Measurements from ENCODE around the gene UQCRH.
"Not testable (repeated sequence)": the region's sequence is repeated elsewhere in the genome, so short reads cannot be mapped to it uniquely, and the experiment has no call there.

UQCRH gene

DNA sequence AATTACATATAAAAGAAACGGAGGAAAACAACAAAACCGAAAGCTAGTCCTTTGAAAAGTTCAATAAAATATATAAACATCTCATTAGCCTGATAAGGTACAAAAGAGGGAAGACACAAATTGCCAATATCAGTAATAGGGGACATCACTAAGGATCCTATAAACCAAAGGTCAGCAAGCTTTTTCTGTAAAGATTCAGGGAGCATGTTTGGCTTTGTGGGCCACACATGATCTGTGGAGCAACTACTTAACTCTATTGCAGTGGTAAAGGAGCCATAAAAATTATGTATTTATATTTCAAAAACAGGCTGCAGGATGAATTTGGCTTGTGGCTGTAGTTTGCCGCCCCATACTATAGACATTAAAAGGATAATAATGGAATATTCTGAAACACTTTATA lies 31.6 kb downstream of the UQCRH start:
- Histone ChIP-seq H3K4me3 (ENCODE audit: low read depth, low read length) (no peak overlapping the region), H3K27me3 (ENCODE audit: insufficient read depth, low read length) (no peaks in the 10 kb centered on the region), H3K27ac (ENCODE audit: low read depth, low read length) (no peak overlapping the region), H3K4me1 (ENCODE audit: control insufficient read depth, insufficient read depth, low read length, unreplicated experiment) (no peaks in the 10 kb centered on the region), H3K79me2 (ENCODE audit: control insufficient read depth, insufficient read depth, low read length, unreplicated experiment) (no peaks in the 10 kb centered on the region), H2AFZ (ENCODE audit: low read length, unreplicated experiment) (no peak overlapping the region), H3K36me3 (ENCODE audit: insufficient read depth, low read length) (no peaks in the 10 kb centered on the region)

- H3K27me3 ChIP-seq (ENCODE audit: insufficient read depth, low read length); H2AFZ ChIP-seq (ENCODE audit: low read length, unreplicated experiment); H3K4me3 ChIP-seq (ENCODE audit: low read depth, low read length); H3K36me3 ChIP-seq (ENCODE audit: insufficient read depth, low read length); H3K27ac ChIP-seq (ENCODE audit: low read depth, low read length): not testable (repeated sequence)
- Histone ChIP-seq H3K79me2 (ENCODE audit: control insufficient read depth, insufficient read depth, low read length, unreplicated experiment) (peaks cover 12% of the 10 kb centered on the region), H3K4me1 (ENCODE audit: control insufficient read depth, insufficient read depth, low read length, unreplicated experiment) (peaks cover 10% of the 10 kb centered on the region)
Measured at GRCh38 chr1:46337409-46337808, 33.9 kb downstream of the UQCRH start.

DNA sequence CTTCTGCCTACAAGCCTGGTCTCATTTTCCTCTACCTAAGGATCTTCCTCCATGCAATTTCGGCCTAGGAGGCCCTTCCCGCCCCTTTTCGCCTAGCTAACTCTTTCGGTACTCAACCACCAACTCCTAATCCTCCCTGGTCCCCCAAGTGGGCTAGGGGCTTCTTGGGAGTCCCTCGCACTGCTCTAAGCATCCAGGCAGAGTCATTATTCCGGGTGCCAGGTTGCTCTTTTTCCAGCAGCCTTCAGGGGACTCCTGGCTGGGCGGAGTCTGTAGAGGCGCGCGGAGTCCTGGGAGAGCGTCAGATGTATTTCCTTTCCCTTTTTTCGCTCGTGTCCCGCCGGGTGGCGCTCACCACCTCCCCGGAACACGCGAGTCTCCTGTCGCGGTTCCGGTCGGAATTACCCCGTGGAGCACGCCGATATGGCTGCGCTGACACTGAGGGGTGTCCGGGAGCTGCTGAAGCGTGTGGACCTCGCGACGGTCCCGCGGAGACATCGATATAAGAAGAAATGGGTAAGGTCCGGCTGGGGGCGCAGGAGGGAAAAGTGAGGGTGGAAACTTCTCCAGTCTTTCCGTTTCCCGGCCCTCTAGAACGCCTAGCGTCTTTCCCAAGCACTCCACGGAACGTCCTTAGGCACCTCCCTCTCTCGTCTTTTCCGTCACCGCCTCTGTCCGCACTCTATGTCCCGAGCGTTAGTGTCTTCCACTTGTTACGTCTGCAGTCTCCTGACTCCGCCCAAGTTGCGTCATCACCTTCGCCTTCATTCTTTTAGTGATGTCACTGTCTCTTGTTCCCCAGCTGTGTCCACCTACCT lies 37.1 kb downstream of the UQCRH start, which contains the start of gene NSUN4:
NSUN4 (plus strand) TSS at position 404 of the 818 bp plus-strand sequence; CDS start at position 424, 20 bp downstream.
- Histone ChIP-seq H3K36me3 (ENCODE audit: insufficient read depth, low read length) (no peaks in the 10 kb centered on the region), H2AFZ (ENCODE audit: low read length, unreplicated experiment) (peak within 1 kb of the TSS; percentile 85), H3K27ac (ENCODE audit: low read depth, low read length) (peak within 1 kb of the TSS; percentile 93), H3K79me2 (ENCODE audit: control insufficient read depth, insufficient read depth, low read length, unreplicated experiment) (peaks cover 19% of the 10 kb centered on the region), H3K4me3 (ENCODE audit: low read depth, low read length) (peak within 1 kb of the TSS; percentile 83), H3K4me1 (ENCODE audit: control insufficient read depth, insufficient read depth, low read length, unreplicated experiment) (peaks cover 15% of the 10 kb centered on the region), H3K27me3 (ENCODE audit: insufficient read depth, low read length) (no peaks in the 10 kb centered on the region)

GRCh38 chr1:46341222-46342083 lies 38.0 kb downstream of the UQCRH start:
- H3K4me3 ChIP-seq (ENCODE audit: low read depth, low read length), result peak overlapping the region; percentile 83
- H3K27me3 ChIP-seq (ENCODE audit: insufficient read depth, low read length), result no peaks in the 10 kb centered on the region
- H3K27ac ChIP-seq (ENCODE audit: low read depth, low read length), result peak overlapping the region; percentile 93
- no peak overlapping the region for H2AFZ ChIP-seq (ENCODE audit: low read length, unreplicated experiment)
- no peaks in the 10 kb centered on the region for H3K36me3 ChIP-seq (ENCODE audit: insufficient read depth, low read length)
- peaks cover 15% of the 10 kb centered on the region for H3K4me1 ChIP-seq (ENCODE audit: control insufficient read depth, insufficient read depth, low read length, unreplicated experiment)
- H3K79me2 ChIP-seq (ENCODE audit: control insufficient read depth, insufficient read depth, low read length, unreplicated experiment), result peaks cover 19% of the 10 kb centered on the region

GRCh38 chr1:46342084-46342656 lies 38.7 kb downstream of the UQCRH start:
- H3K79me2 ChIP-seq (ENCODE audit: control insufficient read depth, insufficient read depth, low read length, unreplicated experiment), result peaks cover 19% of the 10 kb centered on the region
- no peaks in the 10 kb centered on the region for H3K36me3 ChIP-seq (ENCODE audit: insufficient read depth, low read length)
- peak overlapping the region; percentile 93; the same call in 1 of the 2 replicates for H3K27ac ChIP-seq (ENCODE audit: low read depth, low read length)
- H3K4me1 ChIP-seq (ENCODE audit: control insufficient read depth, insufficient read depth, low read length, unreplicated experiment), result peaks cover 15% of the 10 kb centered on the region
- no peak overlapping the region for H2AFZ ChIP-seq (ENCODE audit: low read length, unreplicated experiment)
- H3K4me3 ChIP-seq (ENCODE audit: low read depth, low read length), result peak overlapping the region; percentile 83
- H3K27me3 ChIP-seq (ENCODE audit: insufficient read depth, low read length), result no peaks in the 10 kb centered on the region

- Histone ChIP-seq H3K79me2 (ENCODE audit: control insufficient read depth, insufficient read depth, low read length, unreplicated experiment) (peaks cover 19% of the 10 kb centered on the region), H3K27me3 (ENCODE audit: insufficient read depth, low read length) (no peaks in the 10 kb centered on the region), H3K4me1 (ENCODE audit: control insufficient read depth, insufficient read depth, low read length, unreplicated experiment) (peaks cover 15% of the 10 kb centered on the region), H3K27ac (ENCODE audit: low read depth, low read length) (peak overlapping the region; percentile 93; the same call in 1 of the 2 replicates), H3K4me3 (ENCODE audit: low read depth, low read length) (no peak overlapping the region; the same call in 1 of the 2 replicates), H2AFZ (ENCODE audit: low read length, unreplicated experiment) (no peak overlapping the region), H3K36me3 (ENCODE audit: insufficient read depth, low read length) (no peaks in the 10 kb centered on the region)
Measured at GRCh38 chr1:46342677-46343350, 39.3 kb downstream of the UQCRH start.

GRCh38 chr1:46343351-46343695 lies 39.8 kb downstream of the UQCRH start:
- Histone ChIP-seq H3K4me1 (ENCODE audit: control insufficient read depth, insufficient read depth, low read length, unreplicated experiment) (peaks cover 15% of the 10 kb centered on the region), H2AFZ (ENCODE audit: low read length, unreplicated experiment) (no peak overlapping the region), H3K27ac (ENCODE audit: low read depth, low read length) (no peak overlapping the region), H3K27me3 (ENCODE audit: insufficient read depth, low read length) (no peaks in the 10 kb centered on the region), H3K4me3 (ENCODE audit: low read depth, low read length) (no peak overlapping the region), H3K36me3 (ENCODE audit: insufficient read depth, low read length) (no peaks in the 10 kb centered on the region), H3K79me2 (ENCODE audit: control insufficient read depth, insufficient read depth, low read length, unreplicated experiment) (peaks cover 19% of the 10 kb centered on the region)

GRCh38 chr1:46343705-46344104 lies 40.2 kb downstream of the UQCRH start:
- Histone ChIP-seq H2AFZ (ENCODE audit: low read length, unreplicated experiment) (no peak overlapping the region), H3K4me3 (ENCODE audit: low read depth, low read length) (no peak overlapping the region), H3K36me3 (ENCODE audit: insufficient read depth, low read length) (no peaks in the 10 kb centered on the region), H3K27me3 (ENCODE audit: insufficient read depth, low read length) (no peaks in the 10 kb centered on the region), H3K4me1 (ENCODE audit: control insufficient read depth, insufficient read depth, low read length, unreplicated experiment) (peaks cover 15% of the 10 kb centered on the region), H3K79me2 (ENCODE audit: control insufficient read depth, insufficient read depth, low read length, unreplicated experiment) (peaks cover 19% of the 10 kb centered on the region), H3K27ac (ENCODE audit: low read depth, low read length) (no peak overlapping the region)

- Histone ChIP-seq H3K4me1 (ENCODE audit: control insufficient read depth, insufficient read depth, low read length, unreplicated experiment) (peaks cover 15% of the 10 kb centered on the region), H3K27me3 (ENCODE audit: insufficient read depth, low read length) (no peaks in the 10 kb centered on the region), H3K4me3 (ENCODE audit: low read depth, low read length) (no peak overlapping the region), H3K27ac (ENCODE audit: low read depth, low read length) (no peak overlapping the region), H3K79me2 (ENCODE audit: control insufficient read depth, insufficient read depth, low read length, unreplicated experiment) (peaks cover 20% of the 10 kb centered on the region), H3K36me3 (ENCODE audit: insufficient read depth, low read length) (no peaks in the 10 kb centered on the region), H2AFZ (ENCODE audit: low read length, unreplicated experiment) (no peak overlapping the region)
Measured at GRCh38 chr1:46344481-46344880, 41.0 kb downstream of the UQCRH start.

GRCh38 chr1:46345281-46345680 lies 41.8 kb downstream of the UQCRH start:
- Histone ChIP-seq H3K4me1 (ENCODE audit: control insufficient read depth, insufficient read depth, low read length, unreplicated experiment) (peaks cover 15% of the 10 kb centered on the region), H3K27me3 (ENCODE audit: insufficient read depth, low read length) (no peaks in the 10 kb centered on the region), H3K4me3 (ENCODE audit: low read depth, low read length) (no peak overlapping the region), H3K27ac (ENCODE audit: low read depth, low read length) (no peak overlapping the region), H3K36me3 (ENCODE audit: insufficient read depth, low read length) (0 out of 2 replicates have a peak, but pooled peaks cover under 1% of the 10 kb centered on the region), H3K79me2 (ENCODE audit: control insufficient read depth, insufficient read depth, low read length, unreplicated experiment) (peaks cover 23% of the 10 kb centered on the region), H2AFZ (ENCODE audit: low read length, unreplicated experiment) (no peak overlapping the region)
